ENCODE measurements around the gene DUSP10. TPM values are rescaled to one million over a fixed set of nuclear protein-coding genes. Genes with fewer than 3 reads are reported as not detected.

Gene DUSP10
- total RNA-seq, 6 experiments from 2014 or later: 7.7 to 22.3 (median 16.3) TPM

GRCh38 chr1:221765527-221765926 lies 23.6 kb upstream of the DUSP10 start:
- intact Hi-C loops (cut with DNase I): no loop called here
- H3K4me3 ChIP-seq: no peak overlapping the region
- no peaks in the 10 kb centered on the region for H3K36me3 ChIP-seq
- TF ChIP-seq POLR2A (IDR thresholded peaks at IDR 0.05) (no peak), CTCF (IDR thresholded peaks at IDR 0.05) (no peak)
- H3K4me1 ChIP-seq: peaks cover 0 to 3% (median 0%) of the 10 kb centered on the region in 4 donors
- H3K27ac ChIP-seq: no peak overlapping the region
- H3K27me3 ChIP-seq: no peaks in the 10 kb centered on the region
- DNase-seq: no peak
- WGBS (ENCODE audit: insufficient coverage, low coverage, low lambda C conversion rate, missing lambda C conversion rate): 23% methylated on average over 2 of the region's 2 CpGs
- no peak for ATAC-seq
- H3K9me3 ChIP-seq: no peaks in the 10 kb centered on the region

- WGBS (ENCODE audit: insufficient coverage, low coverage, low lambda C conversion rate, missing lambda C conversion rate): 58% methylated on average over 2 of the region's 2 CpGs
- H3K36me3 ChIP-seq: no peaks in the 10 kb centered on the region
- no peak overlapping the region for H3K27ac ChIP-seq
- peaks cover 0 to 3% (median 0%) of the 10 kb centered on the region in 4 donors for H3K4me1 ChIP-seq
- TF ChIP-seq CTCF (IDR thresholded peaks at IDR 0.05): no peak
- no peak for TF ChIP-seq POLR2A (IDR thresholded peaks at IDR 0.05)
- ATAC-seq (no peak), DNase-seq (no peak)
- intact Hi-C loops (cut with DNase I): no loop called here
- no peak overlapping the region for H3K4me3 ChIP-seq
- no peaks in the 10 kb centered on the region for H3K9me3 ChIP-seq
- H3K27me3 ChIP-seq: no peaks in the 10 kb centered on the region
Observed at GRCh38 chr1:221762121-221762520, 20.2 kb upstream of the DUSP10 start.

GRCh38 chr1:221761354-221762002 lies 19.6 kb upstream of the DUSP10 start:
- no peak overlapping the region for H3K4me3 ChIP-seq
- no peak for ATAC-seq
- intact Hi-C loops (cut with DNase I): no loop called here
- DNase-seq: no peak
- H3K4me1 ChIP-seq: peaks cover 0 to 3% (median 0%) of the 10 kb centered on the region in 4 donors
- TF ChIP-seq POLR2A (IDR thresholded peaks at IDR 0.05) (no peak), CTCF (IDR thresholded peaks at IDR 0.05) (no peak)
- 45% methylated on average over 4 of the region's 4 CpGs for WGBS (ENCODE audit: insufficient coverage, low coverage, low lambda C conversion rate, missing lambda C conversion rate)
- no peaks in the 10 kb centered on the region for H3K36me3 ChIP-seq
- no peaks in the 10 kb centered on the region for H3K9me3 ChIP-seq
- no peaks in the 10 kb centered on the region for H3K27me3 ChIP-seq
- no peak overlapping the region for H3K27ac ChIP-seq

- 77% methylated on average over 3 of the region's 3 CpGs for WGBS (ENCODE audit: insufficient coverage, low coverage, low lambda C conversion rate, missing lambda C conversion rate)
- no peak for DNase-seq
- Histone ChIP-seq H3K4me3 (no peak overlapping the region), H3K27ac (no peak overlapping the region), H3K9me3 (no peaks in the 10 kb centered on the region), H3K4me1 (peaks cover 0 to 3% (median 0%) of the 10 kb centered on the region in 4 donors), H3K36me3 (no peaks in the 10 kb centered on the region), H3K27me3 (no peaks in the 10 kb centered on the region)
- no peak for ATAC-seq
- intact Hi-C loops (cut with DNase I): no loop called here
- no peak for TF ChIP-seq POLR2A (IDR thresholded peaks at IDR 0.05)
- TF ChIP-seq CTCF (IDR thresholded peaks at IDR 0.05): no peak
Observed at GRCh38 chr1:221760911-221761310, 19.0 kb upstream of the DUSP10 start.
